Measurements from ENCODE around the gene MGMT.

MGMT gene

GRCh38 chr10:129744134-129745111, 277.4 kb downstream of the MGMT start:
- no peak for DNase-seq

- no peak for DNase-seq
These were observed 278.2 kb downstream of the MGMT start for GRCh38 chr10:129745186-129745750.

- DNase-seq, result no peak
These were observed 287.4 kb downstream of the MGMT start for GRCh38 chr10:129754211-129755050.

GRCh38 chr10:129755158-129755591, 288.1 kb downstream of the MGMT start:
- no peak for DNase-seq

- no peak for DNase-seq
These were observed 288.6 kb downstream of the MGMT start for GRCh38 chr10:129755621-129756020.

- DNase-seq, result no peak
These were observed 290.2 kb downstream of the MGMT start for GRCh38 chr10:129756912-129757901.

- no peak for DNase-seq
These were observed 291.4 kb downstream of the MGMT start for GRCh38 chr10:129758207-129759021.

- DNase-seq, result no peak
These were observed 292.4 kb downstream of the MGMT start for GRCh38 chr10:129759214-129760002.

- DNase-seq, result no peak
These were observed 292.9 kb downstream of the MGMT start for GRCh38 chr10:129760003-129760315.

- no peak for DNase-seq
These were observed 293.4 kb downstream of the MGMT start for GRCh38 chr10:129760416-129760815.

GRCh38 chr10:129761197-129761972, 294.3 kb downstream of the MGMT start:
- no peak for DNase-seq

GRCh38 chr10:129761981-129762956, 295.2 kb downstream of the MGMT start:
- no peak for DNase-seq

- DNase-seq, result no peak
These were observed 297.2 kb downstream of the MGMT start for GRCh38 chr10:129764011-129764900.

- DNase-seq, result no peak
These were observed 298.0 kb downstream of the MGMT start for GRCh38 chr10:129764901-129765663.

GRCh38 chr10:129765664-129766550, 298.9 kb downstream of the MGMT start:
- DNase-seq, result no peak
